Cardiac fibroblast (primary cell): Measurements from ENCODE around the gene ACY1.
"Not testable (repeated sequence)": the region's sequence is repeated elsewhere in the genome, so short reads cannot be mapped to it uniquely, and the experiment has no call there.

Experiments used
- DNase-seq, 2 donors: peaks; one replicate each; pipeline versions ENCODE4 v3.0.0 to v3.0.0-alpha.2; 2010; ENCODE audit warnings: low read depth in 2 of 2
- H3K4me3 ChIP-seq, 2 donors: replicated peaks in 1 of 2; 1 replicate in 1 of 2; 2 replicates in 1 of 2; pipeline ENCODE4 v1.5.1; 2011; ENCODE audit warnings: low read depth in 2 of 2, low read length in 2 of 2, mild to moderate bottlenecking in 2 of 2, moderate library complexity in 1 of 2
- TF ChIP-seq, protein P1 (sequence below): IDR thresholded peaks from one replicate; pipeline ENCODE4 v1.5.1; 2011; ENCODE audit warnings: low read depth, mild to moderate bottlenecking, low read length, inconsistent platforms

Gene ACY1

GRCh38 chr3:52032702-52033408 lies 49.5 kb downstream of the ACY1 start:
- DNase-seq: no peak
- TF ChIP-seq, protein P1, sequence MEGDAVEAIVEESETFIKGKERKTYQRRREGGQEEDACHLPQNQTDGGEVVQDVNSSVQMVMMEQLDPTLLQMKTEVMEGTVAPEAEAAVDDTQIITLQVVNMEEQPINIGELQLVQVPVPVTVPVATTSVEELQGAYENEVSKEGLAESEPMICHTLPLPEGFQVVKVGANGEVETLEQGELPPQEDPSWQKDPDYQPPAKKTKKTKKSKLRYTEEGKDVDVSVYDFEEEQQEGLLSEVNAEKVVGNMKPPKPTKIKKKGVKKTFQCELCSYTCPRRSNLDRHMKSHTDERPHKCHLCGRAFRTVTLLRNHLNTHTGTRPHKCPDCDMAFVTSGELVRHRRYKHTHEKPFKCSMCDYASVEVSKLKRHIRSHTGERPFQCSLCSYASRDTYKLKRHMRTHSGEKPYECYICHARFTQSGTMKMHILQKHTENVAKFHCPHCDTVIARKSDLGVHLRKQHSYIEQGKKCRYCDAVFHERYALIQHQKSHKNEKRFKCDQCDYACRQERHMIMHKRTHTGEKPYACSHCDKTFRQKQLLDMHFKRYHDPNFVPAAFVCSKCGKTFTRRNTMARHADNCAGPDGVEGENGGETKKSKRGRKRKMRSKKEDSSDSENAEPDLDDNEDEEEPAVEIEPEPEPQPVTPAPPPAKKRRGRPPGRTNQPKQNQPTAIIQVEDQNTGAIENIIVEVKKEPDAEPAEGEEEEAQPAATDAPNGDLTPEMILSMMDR: no peak
- no peak overlapping the region for H3K4me3 ChIP-seq

- DNase-seq, H3K4me3 ChIP-seq: not testable (repeated sequence)
These were observed 50.4 kb downstream of the ACY1 start for GRCh38 chr3:52033748-52034147.

DNA sequence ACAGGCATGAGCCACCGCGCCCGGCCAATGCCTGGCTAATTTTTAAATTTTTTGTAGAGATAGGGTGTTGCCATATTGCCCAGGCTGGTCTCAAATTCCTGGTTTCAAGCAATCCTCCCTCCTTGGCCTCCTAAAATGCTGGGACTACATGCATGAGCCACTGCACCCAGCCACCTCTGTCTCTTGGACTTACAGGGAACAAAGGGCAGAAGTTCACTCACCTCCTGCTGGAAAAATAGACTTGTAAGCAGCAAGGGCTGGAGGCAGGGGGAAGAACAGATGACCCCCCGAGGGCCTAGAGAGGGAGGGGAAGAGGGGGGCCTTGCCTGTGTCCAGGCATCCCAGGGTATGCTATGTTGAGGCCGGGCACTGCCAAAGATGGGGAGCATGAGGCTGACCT lies 50.9 kb downstream of the ACY1 start:
- no peak for DNase-seq
- TF ChIP-seq, protein P1: no peak
- no peak overlapping the region for H3K4me3 ChIP-seq

- H3K4me3 ChIP-seq: no peak overlapping the region
- DNase-seq: no peak
- TF ChIP-seq, protein P1: no peak
These were observed 51.3 kb downstream of the ACY1 start for GRCh38 chr3:52034651-52035050.

- TF ChIP-seq, protein P1: no peak
- H3K4me3 ChIP-seq: no peak overlapping the region
- no peak for DNase-seq
These were observed 52.9 kb downstream of the ACY1 start for GRCh38 chr3:52036222-52036694.

DNA sequence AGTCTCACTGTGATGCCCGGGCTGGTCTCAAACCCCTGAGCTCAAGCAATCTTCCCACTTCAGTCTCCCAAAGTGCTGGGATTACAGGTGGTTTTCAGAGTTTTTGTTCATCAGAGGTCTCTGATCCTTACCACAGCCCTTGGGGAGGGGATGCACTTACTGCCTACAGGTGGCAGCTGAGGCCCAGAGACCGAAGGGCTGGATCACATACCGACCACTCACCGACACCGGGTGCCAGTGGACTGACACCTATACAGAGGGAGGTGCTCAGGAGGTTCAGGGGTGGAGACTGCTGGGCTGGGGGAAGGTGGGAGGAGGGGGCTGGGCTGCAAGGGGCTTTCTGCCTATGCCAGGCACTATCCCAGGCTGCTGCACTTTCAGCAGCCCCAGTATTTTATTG lies 53.5 kb downstream of the ACY1 start:
- TF ChIP-seq, protein P1: no peak
- DNase-seq: no peak
- no peak overlapping the region for H3K4me3 ChIP-seq

- no peak for DNase-seq
- TF ChIP-seq, protein P1: no peak
- H3K4me3 ChIP-seq: no peak overlapping the region
These were observed 54.0 kb downstream of the ACY1 start for GRCh38 chr3:52037291-52037690.
